GM15510 (cell line): ENCODE data around the gene GPS1.

ENCODE experiments used
- POLR2A ChIP-seq: IDR thresholded peaks from 3 replicates; pipeline ENCODE4 v1.6.1; 2011; ENCODE audit warnings: borderline replicate concordance; ENCODE audit not compliant: insufficient read length; ENCODE audit errors: extremely low read depth

The GPS1 gene

DNA sequence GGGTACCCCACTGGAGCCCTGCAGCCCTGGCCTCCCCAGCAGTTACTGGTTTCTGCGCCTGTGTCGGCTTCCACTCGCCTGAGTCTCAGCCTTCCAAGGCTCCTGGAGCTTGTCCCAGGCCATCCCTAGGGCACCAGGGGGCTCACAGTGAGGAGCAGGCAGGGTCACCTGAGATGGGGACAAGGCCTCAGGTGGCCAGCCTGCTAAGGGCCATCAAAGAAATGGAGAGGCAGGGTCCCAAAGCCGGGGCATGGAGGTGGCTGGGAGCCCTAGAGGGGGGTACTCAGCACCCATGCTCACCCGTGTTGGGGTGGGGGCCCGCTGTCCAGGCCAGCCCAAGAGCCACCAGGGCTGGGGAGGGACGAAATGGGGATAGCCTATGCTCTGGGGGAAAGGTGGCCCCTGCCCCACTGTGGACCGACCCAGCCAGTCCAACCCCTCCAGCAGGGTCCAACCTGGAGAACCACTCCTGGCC lies 45.0 kb downstream of the GPS1 start:
- TF ChIP-seq POLR2A: no peak

DNA sequence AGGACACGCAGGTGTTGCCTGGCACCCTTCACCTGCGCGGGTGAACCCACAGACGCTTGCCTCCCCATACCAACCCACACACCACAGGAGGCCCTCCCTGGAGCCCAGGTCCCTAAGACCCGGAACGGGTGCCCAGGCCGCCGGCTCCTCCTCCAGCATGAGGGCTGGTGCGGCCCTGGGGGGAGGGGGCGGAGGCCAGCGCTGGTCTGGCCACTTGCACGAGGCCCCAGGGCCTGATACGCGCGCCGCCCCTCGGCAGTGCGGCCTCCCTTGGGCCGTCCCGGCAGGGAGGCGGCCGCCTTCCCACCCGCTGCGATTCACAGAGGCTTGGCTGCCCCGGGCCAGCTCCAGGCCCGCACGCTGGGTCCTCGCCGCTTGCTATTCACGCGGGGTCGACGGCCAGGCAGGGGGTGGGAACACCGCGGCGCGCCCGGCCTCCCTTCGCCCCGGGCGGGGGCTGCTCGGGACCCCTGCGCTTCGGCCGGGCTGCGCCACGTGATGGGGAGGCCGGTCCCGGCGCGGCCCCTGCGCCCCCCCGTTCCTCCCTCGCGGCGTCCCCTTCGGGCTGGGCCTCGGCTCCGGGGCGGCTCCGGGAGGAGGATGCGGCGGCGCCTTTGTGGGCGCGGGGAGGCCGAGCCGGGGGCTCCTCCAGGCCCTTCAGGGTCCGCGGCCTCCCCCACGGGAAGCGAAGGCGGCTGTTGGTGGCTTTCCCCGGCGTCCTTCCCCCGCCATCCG lies 45.7 kb downstream of the GPS1 start:
- peak; percentile 18 for TF ChIP-seq POLR2A

DNA sequence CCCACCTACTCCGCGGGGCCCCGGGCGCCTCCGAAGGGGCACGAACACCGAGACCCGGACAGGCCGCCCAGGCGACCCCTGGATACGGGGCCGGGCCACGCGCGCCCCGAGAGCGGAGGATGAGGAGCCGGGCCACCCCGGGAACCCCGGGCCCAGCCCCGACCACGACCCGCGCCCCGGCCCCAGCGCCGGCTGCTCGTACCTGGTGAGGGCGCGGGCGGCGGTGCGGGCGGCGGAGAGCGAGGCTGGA lies 46.1 kb downstream of the GPS1 start:
- TF ChIP-seq POLR2A: no peak

GRCh38 chr17:82098169-82098938 lies 46.7 kb downstream of the GPS1 start, which contains the start of gene FASN:
Gene FASN (minus strand): TSS chr17:82098236. CDS start chr17:82096445, 1,791 bp downstream.
- TF ChIP-seq POLR2A: peak; percentile 99

- peak; percentile 53 for TF ChIP-seq POLR2A
These were observed 47.5 kb downstream of the GPS1 start for GRCh38 chr17:82098939-82099763.

GRCh38 chr17:82100502-82101298 lies 49.0 kb downstream of the GPS1 start:
- no peak for TF ChIP-seq POLR2A

DNA sequence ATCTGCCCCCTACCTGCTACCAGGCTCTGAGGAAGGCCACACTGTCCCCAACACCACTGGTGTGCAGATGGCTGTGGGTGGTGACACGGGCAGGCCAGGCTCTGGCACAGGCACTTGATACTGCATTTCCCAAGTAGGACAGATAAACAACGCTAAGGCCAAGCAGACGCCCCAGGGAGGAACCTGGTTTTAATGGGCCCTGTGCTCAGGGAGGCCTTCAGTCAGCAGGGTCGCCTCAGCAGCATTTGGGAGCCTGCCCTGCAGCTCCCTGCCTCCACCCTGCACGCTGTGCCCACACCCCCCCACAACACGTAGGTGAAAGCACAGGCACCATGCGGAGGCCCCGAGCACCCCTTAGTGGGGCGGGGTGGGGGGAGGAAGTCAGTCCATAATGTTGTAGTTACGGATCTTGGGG lies 49.6 kb downstream of the GPS1 start:
- no peak for TF ChIP-seq POLR2A

DNA sequence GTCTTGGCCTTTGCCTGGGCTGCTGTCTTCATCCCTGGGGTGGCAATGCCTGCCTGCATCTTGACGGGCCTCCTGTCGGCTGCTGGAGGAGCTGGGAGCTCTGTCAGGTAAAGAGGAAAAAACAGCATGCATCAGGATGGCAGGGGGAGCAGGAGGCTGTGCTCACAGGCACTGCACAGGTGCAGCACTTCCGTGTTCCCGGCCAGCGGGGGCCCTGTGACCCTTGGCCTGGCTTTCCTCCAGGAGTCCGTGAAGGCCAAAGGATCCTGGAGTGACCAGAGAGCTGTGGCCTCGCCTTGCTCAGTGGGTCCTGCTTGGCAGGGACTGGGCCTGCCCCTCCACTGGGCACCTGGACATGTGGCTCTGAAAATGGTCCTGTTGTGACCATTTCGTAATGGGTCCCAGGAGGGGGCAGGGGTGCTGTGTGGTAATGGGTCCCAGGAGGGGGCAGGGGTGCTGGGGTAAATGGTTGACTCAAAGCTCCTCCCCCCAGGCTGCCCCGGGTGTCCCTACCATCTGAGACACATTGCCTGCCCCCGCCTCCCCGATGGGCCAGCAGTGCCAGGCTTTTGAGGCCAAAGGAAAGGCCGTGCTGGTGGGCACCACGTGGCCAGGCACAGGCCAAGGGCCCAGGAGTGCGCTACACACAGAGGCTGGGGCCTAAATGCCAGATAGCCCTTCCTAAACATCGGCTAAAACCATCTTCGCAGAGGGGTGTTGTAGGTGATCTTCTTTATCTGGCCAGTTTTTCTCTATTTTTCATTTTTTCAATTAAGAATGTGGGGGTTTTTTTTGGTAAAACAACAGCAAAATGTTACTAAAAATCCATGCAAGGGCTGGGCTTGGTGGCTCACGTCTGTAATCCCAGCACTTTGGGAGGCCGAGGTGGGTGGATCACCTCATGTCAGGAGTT lies 50.3 kb downstream of the GPS1 start:
- TF ChIP-seq POLR2A: no peak

GRCh38 chr17:82103553-82104451 lies 52.1 kb downstream of the GPS1 start:
- peak; percentile 7 for TF ChIP-seq POLR2A

- TF ChIP-seq POLR2A: peak; percentile 12
These were observed 53.2 kb downstream of the GPS1 start for GRCh38 chr17:82104797-82105416.

GRCh38 chr17:82105417-82105881 lies 53.8 kb downstream of the GPS1 start:
- TF ChIP-seq POLR2A: no peak
